H1 (cell line): ENCODE measurements around the gene DNAAF3. TPM values are rescaled to one million over a fixed set of nuclear protein-coding genes. Genes with fewer than 3 reads are reported as not detected.

Experiments
- CTCF ChIA-PET: fragments of 300-600 bp; sonication (Branson Sonifier 250); formaldehyde crosslinking; loops from one replicate; lab custom pipeline; 2021; ENCODE audit not compliant: partially characterized antibody; lab: Charles Lee
- POLR2A ChIA-PET: fragments of 300-600 bp; sonication (Branson Sonifier 250); formaldehyde crosslinking; loops from one replicate; lab custom pipeline; 2021; ENCODE audit warnings: inconsistent platforms; ENCODE audit not compliant: partially characterized antibody; lab: Charles Lee
- DNase-seq, 2 experiments: peaks; one replicate each; pipeline versions ENCODE4 v3.0.0 to v3.0.0-alpha.2; 2010 to 2022; ENCODE audit warnings: low spot score in 2 of 2, low read depth in 1 of 2, mixed read lengths in 1 of 2
- FAIRE-seq: peaks from 2 replicates; lab custom pipeline; 2011; peaks lifted over from hg19 to GRCh38; lab: Jason Lieb, UNC
- H2AFZ ChIP-seq: 2 replicates; pipeline ENCODE4 v1.8.1; 2012; ENCODE audit warnings: low read length, inconsistent platforms
- H2AK5ac ChIP-seq: 2 replicates; pipeline ENCODE4 v1.6.1; 2013; ENCODE audit warnings: low read depth, low read length
- H2BK120ac ChIP-seq: replicated peaks from 2 replicates; pipeline ENCODE3; 2013; ENCODE audit warnings: low read depth, low read length, inconsistent platforms
- H2BK12ac ChIP-seq: 2 replicates; pipeline ENCODE4 v1.6.1; 2013; ENCODE audit warnings: low read depth, low read length
- H2BK15ac ChIP-seq: 2 replicates; pipeline ENCODE4 v1.6.1; 2013; ENCODE audit warnings: low read length
- H2BK20ac ChIP-seq: 2 replicates; pipeline ENCODE4 v1.6.1; 2013; ENCODE audit warnings: low read length
- H2BK5ac ChIP-seq: 2 replicates; pipeline ENCODE4 v1.6.1; 2013; ENCODE audit warnings: low read depth, low read length
- H3K14ac ChIP-seq: 2 replicates; pipeline ENCODE4 v1.6.1; 2013; ENCODE audit warnings: inconsistent platforms; ENCODE audit not compliant: insufficient read length
- H3K18ac ChIP-seq: 2 replicates; pipeline ENCODE4 v1.6.1; 2013; ENCODE audit warnings: low read length; ENCODE audit errors: extremely low read depth
- H3K23ac ChIP-seq: 2 replicates; pipeline ENCODE4 v1.6.1; 2013; ENCODE audit warnings: inconsistent platforms; ENCODE audit not compliant: insufficient read length
- H3K23me2 ChIP-seq: 2 replicates; pipeline ENCODE4 v1.6.1; 2013; ENCODE audit warnings: low read depth, low read length
- H3K27ac ChIP-seq: 2 replicates; pipeline ENCODE4 v1.6.1; 2011; ENCODE audit warnings: low read depth, low read length, inconsistent platforms
- H3K27me3 ChIP-seq, 4 experiments: replicated peaks in 1 of 4; 1 replicate in 1 of 4; 2 replicates in 3 of 4; pipeline versions ENCODE4 v1.6.1 to v1.8.1; 2011 to 2013; ENCODE audit warnings: low read length in 3 of 4, mild to moderate bottlenecking in 3 of 4, inconsistent platforms in 2 of 4, mixed read lengths in 2 of 4, moderate library complexity in 1 of 4; ENCODE audit not compliant: control insufficient read depth in 3 of 4, insufficient read depth in 3 of 4; ENCODE audit errors: extremely low read depth in 1 of 4
- H3K36me3 ChIP-seq, 4 experiments: 2 replicates each; pipeline versions ENCODE4 v1.6.1 to v1.8.1; 2011 to 2013; ENCODE audit warnings: mild to moderate bottlenecking in 4 of 4, low read length in 3 of 4, moderate library complexity in 2 of 4, control low read depth in 1 of 4, inconsistent platforms in 1 of 4; ENCODE audit not compliant: insufficient read depth in 4 of 4, control insufficient read depth in 2 of 4
- H3K4ac ChIP-seq: replicated peaks from 2 replicates; pipeline ENCODE3; 2013; ENCODE audit warnings: low read length, low read depth, mixed read lengths, inconsistent platforms; ENCODE audit not compliant: insufficient read length
- H3K4me1 ChIP-seq, 4 experiments: replicated peaks in 1 of 4; 1 replicate in 1 of 4; 2 replicates in 3 of 4; pipeline versions ENCODE4 v1.6.1 to v1.8.1; 2011 to 2013; ENCODE audit warnings: low read length in 3 of 4, inconsistent platforms in 2 of 4, mixed read lengths in 1 of 4; ENCODE audit not compliant: insufficient read depth in 4 of 4, control insufficient read depth in 3 of 4
- H3K4me2 ChIP-seq, 2 experiments: 2 replicates each; pipeline versions ENCODE4 v1.6.1 to v1.8.1; 2011 to 2013; ENCODE audit warnings: low read depth in 2 of 2, low read length in 2 of 2, control low read depth in 1 of 2, inconsistent platforms in 1 of 2, mild to moderate bottlenecking in 1 of 2; ENCODE audit not compliant: insufficient read depth in 1 of 2
- H3K4me3 ChIP-seq, 4 experiments: fragments of 200-600, 300-600 bp in 1 of 4; sonication (generic), shearing (Covaris generic), sonication (Bioruptor Twin) in 1 of 4; 2 replicates each; pipeline versions ENCODE4 v1.5.1 to v1.8.1; 2011 to 2016; ENCODE audit warnings: low read length in 4 of 4, low read depth in 3 of 4, control low read depth in 2 of 4, inconsistent platforms in 2 of 4, mild to moderate bottlenecking in 2 of 4, mixed read lengths in 1 of 4, moderate library complexity in 1 of 4; ENCODE audit not compliant: insufficient read depth in 2 of 4; ENCODE audit errors: extremely low read depth in 1 of 4
- H3K56ac ChIP-seq: replicated peaks from 2 replicates; pipeline ENCODE3; 2013; ENCODE audit warnings: low read depth, mild to moderate bottlenecking, mixed read lengths, low read length, inconsistent platforms; ENCODE audit not compliant: insufficient read length
- H3K79me1 ChIP-seq: 2 replicates; pipeline ENCODE4 v1.6.1; 2013; ENCODE audit warnings: low read depth, low read length, control low read depth
- H3K79me2 ChIP-seq, 2 experiments: 2 replicates each; pipeline versions ENCODE4 v1.6.1 to v1.8.1; 2012 to 2013; ENCODE audit warnings: low read length in 2 of 2, mild to moderate bottlenecking in 2 of 2, inconsistent platforms in 1 of 2; ENCODE audit not compliant: insufficient read depth in 2 of 2, control insufficient read depth in 1 of 2
- H3K9ac ChIP-seq, 4 experiments: replicated peaks in 1 of 4; 1 replicate in 1 of 4; 2 replicates in 3 of 4; pipeline versions ENCODE4 v1.6.1 to v1.8.1; 2011 to 2013; ENCODE audit warnings: low read depth in 3 of 4, low read length in 3 of 4, control low read depth in 2 of 4, mild to moderate bottlenecking in 2 of 4, moderate library complexity in 2 of 4, inconsistent platforms in 1 of 4; ENCODE audit errors: extremely low read depth in 1 of 4
- H3K9me3 ChIP-seq, 2 experiments: 2 replicates each; pipeline versions ENCODE4 v1.6.1 to v1.8.1; 2012 to 2013; ENCODE audit warnings: mild to moderate bottlenecking in 2 of 2, moderate library complexity in 2 of 2, control low read depth in 1 of 2, inconsistent platforms in 1 of 2, low read depth in 1 of 2, low read length in 1 of 2, mixed read lengths in 1 of 2; ENCODE audit not compliant: insufficient read depth in 2 of 2
- H4K20me1 ChIP-seq, 2 experiments: replicated peaks in 1 of 2; 2 replicates each; pipeline versions ENCODE3 to v1.8.1; 2011 to 2013; ENCODE audit warnings: inconsistent platforms in 2 of 2, low read length in 2 of 2, mild to moderate bottlenecking in 1 of 2; ENCODE audit not compliant: insufficient read depth in 2 of 2, control insufficient read depth in 1 of 2
- H4K5ac ChIP-seq: 2 replicates; pipeline ENCODE4 v1.6.1; 2013; ENCODE audit warnings: low read length, low read depth, mixed read lengths, inconsistent platforms; ENCODE audit not compliant: insufficient read length
- H4K8ac ChIP-seq: 2 replicates; pipeline ENCODE4 v1.8.0; 2013; ENCODE audit warnings: mild to moderate bottlenecking, moderate library complexity, low read length, inconsistent platforms; ENCODE audit not compliant: insufficient read depth; ENCODE audit errors: extremely low read depth
- H4K91ac ChIP-seq: replicated peaks from 2 replicates; pipeline ENCODE3; 2013; ENCODE audit warnings: low read length, mixed read lengths, inconsistent platforms; ENCODE audit not compliant: insufficient read length
- BRCA1 ChIP-seq: IDR thresholded peaks from 2 replicates; pipeline ENCODE4 v1.6.1; 2012; ENCODE audit warnings: low read depth, low read length, improper control_type of control experiment
- CEBPB ChIP-seq: IDR thresholded peaks from 2 replicates; pipeline ENCODE4 v1.6.1; 2012; ENCODE audit warnings: low read depth, low read length
- CHD1 ChIP-seq: IDR thresholded peaks from 2 replicates; pipeline ENCODE4 v1.6.1; 2012; ENCODE audit warnings: low read depth, low read length, improper control_type of control experiment
- NRF1 ChIP-seq: IDR thresholded peaks from 2 replicates; pipeline ENCODE4 v1.6.1; 2011; ENCODE audit warnings: mild to moderate bottlenecking, low read depth, low read length, improper control_type of control experiment
- SP1 ChIP-seq: IDR thresholded peaks from 2 replicates; pipeline ENCODE4 v1.6.1; 2011; ENCODE audit warnings: low read depth, low read length
- TAF1 ChIP-seq: IDR thresholded peaks from 2 replicates; pipeline ENCODE4 v1.6.1; 2011; ENCODE audit warnings: mild to moderate bottlenecking, low read depth, low read length
- WGBS, 2 experiments: shearing (Covaris generic) in 1 of 2; methylation state at CpG; one replicate each; pipeline versions ENCODE4 v1.1.6 to v1.1.7; 2013 to 2015; ENCODE audit warnings: low lambda C conversion rate in 2 of 2, mixed read lengths in 2 of 2, inconsistent platforms in 1 of 2, low coverage in 1 of 2, missing lambda C conversion rate in 1 of 2; ENCODE audit not compliant: insufficient replicate concordance in 2 of 2, insufficient coverage in 1 of 2, insufficient read length in 1 of 2; ENCODE audit errors: extremely low coverage in 1 of 2, missing lambda C conversion rate in 1 of 2; 5-methylcytosine and 5-hydroxymethylcytosine counted together
- polyA plus RNA-seq, 7 experiments: library from polyadenylated mRNA; depleted of rRNA in 3 of 7; stranded (reverse) in 5 of 7; unstranded in 2 of 7; fragments of >200 nt in 5 of 7; fragments of 200-250 nt in 2 of 7; gene quantifications; 1 replicate in 5 of 7; 2 replicates in 1 of 7; 4 replicates in 1 of 7; pipeline versions ENCODE4 v1.2.1 to v1.2.3, GENCODE V29; 2011 to 2013; ENCODE audit warnings: missing spikeins in 2 of 7, mixed read lengths in 2 of 7
- total RNA-seq: library from RNA; stranded (reverse); fragmentation: NEBNext Ultra II Directional; extraction: Animal tissue kit (Norgen Biotek cat#: 25700); gene quantifications from 2 replicates; pipeline ENCODE4 v1.2.1, GENCODE V29; 2021

The DNAAF3 gene
- total and polyA plus RNA-seq, 2 of the 8 experiments (the other 6 are each of a cell fraction or from before 2014, with no cell fraction given), result 5.4 to 8.0 TPM

GRCh38 chr19:55137915-55138314, 28.5 kb downstream of the DNAAF3 start:
- no peak overlapping the region for H3K4me3 ChIP-seq
- H3K9me3 ChIP-seq, result no peaks in the 10 kb centered on the region
- H2AFZ ChIP-seq, result no peak overlapping the region
- H3K18ac ChIP-seq, result no peak overlapping the region
- no peak overlapping the region for H2BK120ac ChIP-seq
- no peaks in the 10 kb centered on the region for H3K23me2 ChIP-seq
- no peak overlapping the region for H2BK15ac ChIP-seq
- no peaks in the 10 kb centered on the region; a peak in 2 of 7 replicates for H3K4me1 ChIP-seq
- H3K36me3 ChIP-seq, result peaks cover 0 to 21% (median 4%) of the 10 kb centered on the region in 4 experiments; a peak in 4 of 8 replicates
- no peak overlapping the region for H2AK5ac ChIP-seq
- ChIA-PET POLR2A (no interaction called here), CTCF (no interaction called here)
- no peak overlapping the region for H4K5ac ChIP-seq
- H3K79me2 ChIP-seq, result no peaks in the 10 kb centered on the region
- H3K56ac ChIP-seq, result no peak overlapping the region
- H4K20me1 ChIP-seq, result no peaks in the 10 kb centered on the region
- no peak for DNase-seq
- no peak overlapping the region for H4K91ac ChIP-seq
- no peak overlapping the region for H3K9ac ChIP-seq
- H3K27me3 ChIP-seq, result no peaks in the 10 kb centered on the region
- 85% methylated on average over 7 of the region's 9 CpGs; no CpG with 5 or more reads in 1 of the 2 experiments for WGBS, 2 experiments
- H2BK5ac ChIP-seq, result no peak overlapping the region
- TF ChIP-seq CEBPB, result no peak
- TF ChIP-seq NRF1, result no peak
- no peak for TF ChIP-seq SP1
- no peak for TF ChIP-seq TAF1
- no peak for TF ChIP-seq BRCA1
- no peak for TF ChIP-seq CHD1
- TF ChIP-seq, all 59 proteins: peak for 0
- H3K27ac ChIP-seq, result no peak overlapping the region
- H3K79me1 ChIP-seq, result no peaks in the 10 kb centered on the region
- no peak overlapping the region for H3K4ac ChIP-seq
- H3K14ac ChIP-seq, result no peak overlapping the region
- no peak overlapping the region for H2BK12ac ChIP-seq
- no peak overlapping the region for H4K8ac ChIP-seq
- no peak for FAIRE-seq
- no peak overlapping the region for H3K4me2 ChIP-seq
- H3K23ac ChIP-seq, result no peak overlapping the region
- H2BK20ac ChIP-seq, result no peak overlapping the region
